Neutrophil (primary cell): ENCODE results near the gene CRYBG1.

Source experiments
- H3K27ac ChIP-seq: fragments of 200-600 bp; sonication (generic); 2 replicates; pipeline ENCODE4 v1.5.1; 2016; ENCODE audit warnings: mild to moderate bottlenecking, moderate library complexity
- H3K27me3 ChIP-seq: fragments of 200-600 bp; sonication (generic); 2 replicates; pipeline ENCODE4 v1.6.0; 2016; ENCODE audit warnings: mild to moderate bottlenecking
- H3K36me3 ChIP-seq: fragments of 200-600 bp; sonication (generic); 2 replicates; pipeline ENCODE4 v1.5.1; 2017
- H3K4me1 ChIP-seq, 2 experiments: fragments of 200-600 bp in 1 of 2; sonication (generic) in 1 of 2; 1 replicate in 1 of 2; 2 replicates in 1 of 2; pipeline versions ENCODE4 v1.5.1 to v1.6.1; 2013 to 2016; ENCODE audit warnings: low read depth in 1 of 2, low read length in 1 of 2, mild to moderate bottlenecking in 1 of 2, moderate library complexity in 1 of 2; ENCODE audit not compliant: control insufficient read depth in 1 of 2, insufficient read depth in 1 of 2
- H3K4me3 ChIP-seq, 2 experiments: fragments of 200-600 bp in 1 of 2; sonication (generic) in 1 of 2; 1 replicate in 1 of 2; 2 replicates in 1 of 2; pipeline ENCODE4 v1.5.1; 2013 to 2016; ENCODE audit warnings: low read depth in 1 of 2, low read length in 1 of 2, mild to moderate bottlenecking in 1 of 2, moderate library complexity in 1 of 2
- H3K9me3 ChIP-seq: fragments of 200-600 bp; sonication (generic); 2 replicates; pipeline ENCODE4 v1.5.1; 2016
- CTCF ChIP-seq: fragments of 200-600 bp; sonication (generic); IDR thresholded peaks from 2 replicates; pipeline ENCODE4 v1.5.1; 2016; ENCODE audit warnings: antibody characterized with exemption

Gene CRYBG1

GRCh38 chr6:106617302-106617701, 256.8 kb downstream of the CRYBG1 start:
- H3K4me1 ChIP-seq, result no peaks in the 10 kb centered on the region
- no peak overlapping the region for H3K4me3 ChIP-seq
- H3K36me3 ChIP-seq, result peaks cover 9% of the 10 kb centered on the region
- no peaks in the 10 kb centered on the region for H3K27me3 ChIP-seq
- H3K27ac ChIP-seq, result no peak overlapping the region
- no peak for TF ChIP-seq CTCF
- no peaks in the 10 kb centered on the region for H3K9me3 ChIP-seq

GRCh38 chr6:106617857-106618256, 257.3 kb downstream of the CRYBG1 start:
- Histone ChIP-seq H3K36me3 (peaks cover 13% of the 10 kb centered on the region), H3K9me3 (no peaks in the 10 kb centered on the region), H3K4me1 (no peaks in the 10 kb centered on the region), H3K27me3 (no peaks in the 10 kb centered on the region), H3K27ac (no peak overlapping the region), H3K4me3 (no peak overlapping the region)
- no peak for TF ChIP-seq CTCF

DNA sequence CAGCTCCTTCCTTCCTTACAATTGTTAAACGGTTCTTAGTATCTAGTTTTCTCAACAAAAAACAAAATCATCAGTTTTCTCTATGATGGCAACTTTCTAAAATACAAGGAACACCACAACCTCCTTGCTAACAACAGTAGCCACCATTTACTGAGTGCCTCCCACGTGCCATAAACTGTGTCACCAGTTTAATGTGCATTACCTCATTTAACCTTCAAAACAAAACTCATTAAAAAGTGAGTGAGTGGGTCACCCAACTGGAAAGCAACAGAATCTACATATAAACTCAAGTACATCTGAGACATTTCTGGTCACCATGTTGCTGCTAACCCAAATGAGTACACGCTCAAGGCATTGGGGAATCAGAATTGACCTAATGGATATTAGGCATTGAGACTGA, 257.8 kb downstream of the CRYBG1 start:
- H3K4me3 ChIP-seq, result no peak overlapping the region
- peaks cover 13% of the 10 kb centered on the region for H3K36me3 ChIP-seq
- H3K27ac ChIP-seq, result no peak overlapping the region
- no peak for TF ChIP-seq CTCF
- H3K27me3 ChIP-seq, result no peaks in the 10 kb centered on the region
- H3K9me3 ChIP-seq, result no peaks in the 10 kb centered on the region
- no peaks in the 10 kb centered on the region for H3K4me1 ChIP-seq

GRCh38 chr6:106619223-106619622, 258.7 kb downstream of the CRYBG1 start:
- Histone ChIP-seq H3K9me3 (no peaks in the 10 kb centered on the region), H3K27me3 (no peaks in the 10 kb centered on the region), H3K27ac (no peak overlapping the region), H3K4me3 (no peak overlapping the region), H3K36me3 (peaks cover 13% of the 10 kb centered on the region), H3K4me1 (no peaks in the 10 kb centered on the region)
- TF ChIP-seq CTCF, result no peak

DNA sequence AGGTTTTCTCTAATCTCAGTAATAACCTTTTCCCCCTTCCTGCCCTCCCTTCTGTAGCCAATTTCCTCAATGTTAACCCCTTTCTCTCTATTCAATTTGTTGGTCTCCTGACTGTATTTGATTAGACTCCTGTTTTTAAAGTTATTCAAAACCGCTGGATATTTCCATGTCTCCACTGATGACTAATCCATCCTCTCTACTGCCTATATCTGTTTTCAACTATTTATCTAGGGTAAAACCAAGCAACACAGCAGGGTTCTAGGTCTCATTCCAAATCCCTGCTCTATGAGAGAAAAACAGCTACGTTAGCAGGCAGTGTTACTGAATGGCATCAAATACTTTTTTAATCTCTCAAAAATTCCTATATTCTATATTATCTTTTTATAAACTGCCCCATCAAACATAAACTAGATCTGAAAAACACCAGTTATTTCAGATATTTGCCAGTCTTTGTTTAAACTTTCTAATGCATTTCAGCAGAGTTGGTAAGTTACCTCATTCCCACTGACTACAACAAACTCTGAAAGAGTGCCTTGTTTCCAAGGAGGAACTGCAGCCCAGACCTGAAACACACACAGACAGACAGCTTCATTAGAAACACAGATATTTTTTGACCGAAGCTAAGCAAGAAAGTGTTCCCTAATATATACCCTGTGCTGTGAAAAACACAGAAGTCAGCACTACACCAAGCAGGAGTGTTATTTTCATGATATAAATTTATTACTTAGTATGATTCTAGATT, 260.6 kb downstream of the CRYBG1 start:
- no peak overlapping the region for H3K27ac ChIP-seq
- no peaks in the 10 kb centered on the region for H3K4me1 ChIP-seq
- H3K36me3 ChIP-seq, result peaks cover 13% of the 10 kb centered on the region
- no peak for TF ChIP-seq CTCF
- no peaks in the 10 kb centered on the region for H3K9me3 ChIP-seq
- H3K4me3 ChIP-seq, result no peak overlapping the region
- H3K27me3 ChIP-seq, result no peaks in the 10 kb centered on the region
